DOHH2 (cell line): ENCODE data around the gene LAMA3.

ENCODE experiments used
- H3F3A ChIP-seq: fragments of 200-600 bp; sonication (generic), shearing (Covaris generic); 2 replicates; pipeline ENCODE4 v1.6.0; 2016; ENCODE audit warnings: antibody characterized with exemption, mild to moderate bottlenecking; ENCODE audit not compliant: control insufficient read depth, insufficient read depth
- H3K27ac ChIP-seq: fragments of 200-600 bp; sonication (generic); 2 replicates; pipeline ENCODE4 v1.5.1; 2014; ENCODE audit warnings: low read depth, mild to moderate bottlenecking, low read length, moderate library complexity
- H3K27me3 ChIP-seq: fragments of 200-600 bp; sonication (generic); 2 replicates; pipeline ENCODE4 v1.6.1; 2014; ENCODE audit warnings: mild to moderate bottlenecking, low read length, mixed read lengths; ENCODE audit not compliant: control insufficient read depth
- H3K36me3 ChIP-seq: fragments of 200-600 bp; sonication (generic); 2 replicates; pipeline ENCODE4 v1.6.1; 2014; ENCODE audit warnings: mild to moderate bottlenecking, low read length, moderate library complexity, mixed read lengths; ENCODE audit not compliant: control insufficient read depth
- H3K4me1 ChIP-seq: fragments of 200-600 bp; sonication (generic); 2 replicates; pipeline ENCODE4 v1.6.1; 2014; ENCODE audit warnings: mild to moderate bottlenecking, low read length, mixed read lengths; ENCODE audit not compliant: control insufficient read depth
- H3K4me2 ChIP-seq: fragments of 200-600 bp; sonication (generic); 2 replicates; pipeline ENCODE4 v1.6.0; 2014; ENCODE audit warnings: mild to moderate bottlenecking, low read length, moderate library complexity
- H3K4me3 ChIP-seq: fragments of 200-600 bp; sonication (generic); 2 replicates; pipeline ENCODE4 v1.5.1; 2014; ENCODE audit warnings: mild to moderate bottlenecking, low read length, mixed read lengths
- H3K79me2 ChIP-seq: fragments of 200-600 bp; sonication (generic); 2 replicates; pipeline ENCODE4 v1.6.1; 2014; ENCODE audit warnings: mild to moderate bottlenecking, low read length, mixed read lengths; ENCODE audit not compliant: control insufficient read depth
- H3K9me2 ChIP-seq: fragments of 200-600 bp; sonication (generic); replicated peaks from 2 replicates; pipeline ENCODE4 v1.6.1; 2014; ENCODE audit warnings: mild to moderate bottlenecking, low read length, mixed read lengths; ENCODE audit not compliant: control insufficient read depth
- H3K9me3 ChIP-seq: fragments of 200-600 bp; sonication (generic); 2 replicates; pipeline ENCODE4 v1.6.1; 2014; ENCODE audit warnings: antibody characterized with exemption, low read length, mixed read lengths; ENCODE audit not compliant: control insufficient read depth, insufficient read depth
- H4K20me1 ChIP-seq: fragments of 200-600 bp; sonication (generic); 2 replicates; pipeline ENCODE4 v1.6.0; 2014; ENCODE audit warnings: low read depth, mild to moderate bottlenecking, antibody characterized with exemption, low read length, moderate library complexity; ENCODE audit not compliant: control insufficient read depth, insufficient read depth
- CTCF ChIP-seq: fragments of 200-600 bp; sonication (generic); IDR thresholded peaks from one replicate; pipeline ENCODE4 v1.5.1; 2014; ENCODE audit warnings: antibody characterized with exemption, mild to moderate bottlenecking, low read depth, low read length; ENCODE audit not compliant: poor library complexity, severe bottlenecking
- EZH2phosphoT487 ChIP-seq: fragments of 200-600 bp; sonication (generic); IDR thresholded peaks from 2 replicates; pipeline ENCODE4 v1.6.1; 2017; ENCODE audit warnings: borderline replicate concordance, mild to moderate bottlenecking, antibody characterized with exemption, low read length, moderate library complexity, mixed read lengths

Gene LAMA3

GRCh38 chr18:23743733-23744333 is 54.6 kb downstream of the LAMA3 start:
- Histone ChIP-seq H3K9me2 (no peaks in the 10 kb centered on the region), H3K36me3 (no peaks in the 10 kb centered on the region), H3F3A (no peaks in the 10 kb centered on the region), H3K27me3 (peaks cover 43% of the 10 kb centered on the region), H3K79me2 (no peaks in the 10 kb centered on the region), H3K27ac (no peak overlapping the region), H3K4me2 (no peak overlapping the region), H3K4me3 (no peak overlapping the region), H3K9me3 (no peaks in the 10 kb centered on the region), H4K20me1 (no peaks in the 10 kb centered on the region), H3K4me1 (peaks cover under 1% of the 10 kb centered on the region; the same call in 1 of the 2 replicates)
- TF ChIP-seq CTCF (no peak), EZH2phosphoT487 (no peak)

GRCh38 chr18:23745366-23745765 is 56.1 kb downstream of the LAMA3 start:
- no peak overlapping the region for H3K4me2 ChIP-seq
- H3K4me1 ChIP-seq: no peaks in the 10 kb centered on the region
- no peaks in the 10 kb centered on the region for H3K36me3 ChIP-seq
- H3F3A ChIP-seq: no peaks in the 10 kb centered on the region
- peaks cover 31% of the 10 kb centered on the region for H3K27me3 ChIP-seq
- H4K20me1 ChIP-seq: no peaks in the 10 kb centered on the region
- H3K79me2 ChIP-seq: no peaks in the 10 kb centered on the region
- H3K9me2 ChIP-seq: no peaks in the 10 kb centered on the region
- H3K9me3 ChIP-seq: no peaks in the 10 kb centered on the region
- H3K4me3 ChIP-seq: no peak overlapping the region
- no peak overlapping the region for H3K27ac ChIP-seq
- TF ChIP-seq CTCF (no peak), EZH2phosphoT487 (no peak)

- TF ChIP-seq CTCF (no peak), EZH2phosphoT487 (no peak)
- no peaks in the 10 kb centered on the region for H3K4me1 ChIP-seq
- no peak overlapping the region for H3K4me2 ChIP-seq
Measured at GRCh38 chr18:23746851-23747250, 57.6 kb downstream of the LAMA3 start.

GRCh38 chr18:23752363-23752762 is 63.1 kb downstream of the LAMA3 start:
- Histone ChIP-seq H3F3A (no peaks in the 10 kb centered on the region), H3K36me3 (no peaks in the 10 kb centered on the region), H4K20me1 (no peaks in the 10 kb centered on the region), H3K4me1 (no peaks in the 10 kb centered on the region), H3K27me3 (peaks cover 23% of the 10 kb centered on the region), H3K4me3 (no peak overlapping the region), H3K27ac (no peak overlapping the region), H3K9me3 (no peaks in the 10 kb centered on the region), H3K9me2 (no peaks in the 10 kb centered on the region), H3K4me2 (no peak overlapping the region), H3K79me2 (no peaks in the 10 kb centered on the region)
- TF ChIP-seq EZH2phosphoT487: no peak
- TF ChIP-seq CTCF: no peak

More at GRCh38 chr18:23746851-23747250, 57.6 kb downstream of the LAMA3 start:
- Histone ChIP-seq H3K4me3 (no peak overlapping the region), H4K20me1 (no peaks in the 10 kb centered on the region), H3K27ac (no peak overlapping the region), H3K9me3 (no peaks in the 10 kb centered on the region), H3K9me2 (no peaks in the 10 kb centered on the region), H3K27me3 (peaks cover 30% of the 10 kb centered on the region), H3K36me3 (no peaks in the 10 kb centered on the region), H3F3A (no peaks in the 10 kb centered on the region), H3K79me2 (no peaks in the 10 kb centered on the region)
